Neural cell (in vitro differentiated cells): ENCODE measurements around the gene ZP2. TPM values are rescaled to one million over a fixed set of nuclear protein-coding genes. Genes with fewer than 3 reads are reported as not detected.

Source experiments
- H2AFZ ChIP-seq: fragments of 200-600, 300-800 bp; sonication (generic), shearing (Covaris generic); 2 replicates; pipeline ENCODE4 v1.6.0; 2014; ENCODE audit warnings: low read depth, mild to moderate bottlenecking, antibody characterized with exemption, low read length, moderate library complexity
- H3F3A ChIP-seq: fragments of 200-600 bp; shearing (Covaris generic); 2 replicates; pipeline ENCODE4 v1.6.1; 2016; ENCODE audit warnings: mild to moderate bottlenecking, moderate library complexity, mixed read lengths, antibody characterized with exemption, low read length; ENCODE audit not compliant: insufficient read depth, poor library complexity, severe bottlenecking
- H3K27ac ChIP-seq: fragments of 200-600, 300-800 bp; sonication (generic), shearing (Covaris generic); 2 replicates; pipeline ENCODE4 v1.5.1; 2014; ENCODE audit warnings: mild to moderate bottlenecking, low read length, moderate library complexity
- H3K27me3 ChIP-seq: fragments of 300-800, 200-600 bp; sonication (generic), shearing (Covaris generic); 2 replicates; pipeline ENCODE4 v1.6.0; 2014; ENCODE audit warnings: mild to moderate bottlenecking, low read depth, low read length, moderate library complexity; ENCODE audit not compliant: insufficient read depth
- H3K36me3 ChIP-seq: fragments of 300-800, 200-600 bp; sonication (generic), shearing (Covaris generic); 2 replicates; pipeline ENCODE4 v1.5.1; 2014; ENCODE audit warnings: mild to moderate bottlenecking, antibody characterized with exemption, low read length, moderate library complexity; ENCODE audit not compliant: insufficient read depth
- H3K4me2 ChIP-seq: fragments of 300-800, 200-600 bp; sonication (generic), shearing (Covaris generic); 2 replicates; pipeline ENCODE4 v1.6.0; 2014; ENCODE audit warnings: mild to moderate bottlenecking, low read length
- H3K4me3 ChIP-seq: fragments of 300-800, 200-600 bp; sonication (generic), shearing (Covaris generic); 2 replicates; pipeline ENCODE4 v1.5.1; 2014; ENCODE audit warnings: mild to moderate bottlenecking, low read length, moderate library complexity
- H3K79me2 ChIP-seq: fragments of 200-600 bp; shearing (Covaris generic); replicated peaks from 2 replicates; pipeline ENCODE4 v1.6.0; 2014; ENCODE audit warnings: mild to moderate bottlenecking, low read length, moderate library complexity; ENCODE audit not compliant: insufficient read depth
- H3K9ac ChIP-seq: fragments of 300-800, 200-600 bp; sonication (generic), shearing (Covaris generic); 2 replicates; pipeline ENCODE4 v1.6.1; 2016; ENCODE audit warnings: mild to moderate bottlenecking, low read length, mixed read lengths
- H3K9me2 ChIP-seq: fragments of 200-600 bp; shearing (Covaris generic); 2 replicates; pipeline ENCODE4 v1.6.1; 2016; ENCODE audit warnings: mild to moderate bottlenecking, low read length, mixed read lengths; ENCODE audit not compliant: insufficient read depth
- H3K9me3 ChIP-seq: fragments of 200-600, 300-800 bp; sonication (generic), shearing (Covaris generic); 2 replicates; pipeline ENCODE4 v1.6.1; 2016; ENCODE audit warnings: mild to moderate bottlenecking, mixed run types, low read length, moderate library complexity, mixed read lengths
- H4K20me1 ChIP-seq: fragments of 200-600 bp; shearing (Covaris generic); 2 replicates; pipeline ENCODE4 v1.6.1; 2016; ENCODE audit warnings: mild to moderate bottlenecking, mixed run types; ENCODE audit not compliant: insufficient read depth
- RAD21 ChIP-seq: fragments of 450-650 bp; conservative IDR thresholded peaks from 2 replicates; pipeline ENCODE4 v1.6.1; 2014; ENCODE audit warnings: antibody characterized with exemption, mild to moderate bottlenecking, moderate library complexity
- SMC3 ChIP-seq: fragments of 450-650 bp; conservative IDR thresholded peaks from 2 replicates; pipeline ENCODE4 v1.6.1; 2014; ENCODE audit warnings: antibody characterized with exemption, mild to moderate bottlenecking, moderate library complexity; ENCODE audit not compliant: poor library complexity
- TAF1 ChIP-seq: IDR thresholded peaks from 2 replicates; pipeline ENCODE4 v1.6.1; 2012; ENCODE audit warnings: low read depth
- polyA plus RNA-seq: library from polyadenylated mRNA; depleted of rRNA; stranded (reverse); fragments of >200 nt; gene quantifications from 2 replicates; pipeline ENCODE4 v1.2.3, GENCODE V29; 2014
- TF ChIP-seq, protein P1 (sequence below): IDR thresholded peaks from 2 replicates; pipeline ENCODE4 v1.6.1; 2012; ENCODE audit warnings: borderline replicate concordance
- TF ChIP-seq, protein P2 (sequence below): fragments of 450-650 bp; IDR thresholded peaks from 2 replicates; pipeline ENCODE4 v1.5.1; 2014; ENCODE audit warnings: antibody characterized with exemption, mild to moderate bottlenecking, moderate library complexity; ENCODE audit not compliant: poor library complexity, severe bottlenecking

Gene ZP2
- polyA plus RNA-seq, 1 donor from 2014 or later: not detected

DNA sequence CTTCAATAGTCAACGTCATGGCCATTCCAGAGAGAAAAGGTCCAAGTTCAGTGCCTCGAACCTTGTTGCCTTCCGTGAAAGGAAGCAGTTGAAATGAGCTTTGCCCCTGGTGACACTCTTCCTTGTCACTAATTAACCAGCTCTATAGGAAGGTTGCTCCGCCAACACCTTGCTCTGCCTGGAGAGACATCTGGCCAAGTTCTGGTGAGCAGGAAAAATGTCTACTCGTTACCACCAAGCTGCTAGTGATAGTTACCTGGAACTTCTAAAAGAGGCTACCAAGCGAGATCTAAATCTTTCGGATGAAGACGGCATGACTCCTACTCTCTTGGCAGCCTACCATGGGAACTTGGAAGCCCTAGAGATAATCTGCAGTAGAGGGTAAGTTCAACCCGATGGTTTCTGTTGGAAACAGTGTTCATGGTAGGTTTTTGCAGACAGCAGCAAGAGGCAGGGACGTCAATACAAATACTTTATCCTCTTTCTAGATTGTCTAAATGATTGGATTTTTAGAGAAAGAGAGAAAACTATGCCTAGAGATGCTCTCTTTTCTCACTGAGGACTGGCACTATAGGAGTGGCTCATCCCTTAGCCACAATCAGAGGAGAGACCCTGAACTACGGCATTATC, 22.3 kb upstream of the ZP2 start, which contains the start of gene ANKS4B:
Gene ANKS4B (plus strand): TSS at position 179 of the 630 bp plus-strand sequence. CDS start 39 bp downstream, at position 218.
- Histone ChIP-seq H3K9ac (no peak within 1 kb of the TSS), H3K27ac (no peak within 1 kb of the TSS), H3K4me2 (no peak within 1 kb of the TSS), H3K27me3 (no peaks in the 10 kb centered on the region), H3K79me2 (no peaks in the 10 kb centered on the region), H3K9me3 (no peaks in the 10 kb centered on the region), H3K9me2 (no peaks in the 10 kb centered on the region), H2AFZ (no peak within 1 kb of the TSS), H3F3A (no peaks in the 10 kb centered on the region), H4K20me1 (no peaks in the 10 kb centered on the region), H3K36me3 (no peaks in the 10 kb centered on the region), H3K4me3 (no peak within 1 kb of the TSS)
- TF ChIP-seq, protein P1, sequence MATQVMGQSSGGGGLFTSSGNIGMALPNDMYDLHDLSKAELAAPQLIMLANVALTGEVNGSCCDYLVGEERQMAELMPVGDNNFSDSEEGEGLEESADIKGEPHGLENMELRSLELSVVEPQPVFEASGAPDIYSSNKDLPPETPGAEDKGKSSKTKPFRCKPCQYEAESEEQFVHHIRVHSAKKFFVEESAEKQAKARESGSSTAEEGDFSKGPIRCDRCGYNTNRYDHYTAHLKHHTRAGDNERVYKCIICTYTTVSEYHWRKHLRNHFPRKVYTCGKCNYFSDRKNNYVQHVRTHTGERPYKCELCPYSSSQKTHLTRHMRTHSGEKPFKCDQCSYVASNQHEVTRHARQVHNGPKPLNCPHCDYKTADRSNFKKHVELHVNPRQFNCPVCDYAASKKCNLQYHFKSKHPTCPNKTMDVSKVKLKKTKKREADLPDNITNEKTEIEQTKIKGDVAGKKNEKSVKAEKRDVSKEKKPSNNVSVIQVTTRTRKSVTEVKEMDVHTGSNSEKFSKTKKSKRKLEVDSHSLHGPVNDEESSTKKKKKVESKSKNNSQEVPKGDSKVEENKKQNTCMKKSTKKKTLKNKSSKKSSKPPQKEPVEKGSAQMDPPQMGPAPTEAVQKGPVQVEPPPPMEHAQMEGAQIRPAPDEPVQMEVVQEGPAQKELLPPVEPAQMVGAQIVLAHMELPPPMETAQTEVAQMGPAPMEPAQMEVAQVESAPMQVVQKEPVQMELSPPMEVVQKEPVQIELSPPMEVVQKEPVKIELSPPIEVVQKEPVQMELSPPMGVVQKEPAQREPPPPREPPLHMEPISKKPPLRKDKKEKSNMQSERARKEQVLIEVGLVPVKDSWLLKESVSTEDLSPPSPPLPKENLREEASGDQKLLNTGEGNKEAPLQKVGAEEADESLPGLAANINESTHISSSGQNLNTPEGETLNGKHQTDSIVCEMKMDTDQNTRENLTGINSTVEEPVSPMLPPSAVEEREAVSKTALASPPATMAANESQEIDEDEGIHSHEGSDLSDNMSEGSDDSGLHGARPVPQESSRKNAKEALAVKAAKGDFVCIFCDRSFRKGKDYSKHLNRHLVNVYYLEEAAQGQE: no peak
- TF ChIP-seq TAF1 (no peak), SMC3 (no peak)

DNA sequence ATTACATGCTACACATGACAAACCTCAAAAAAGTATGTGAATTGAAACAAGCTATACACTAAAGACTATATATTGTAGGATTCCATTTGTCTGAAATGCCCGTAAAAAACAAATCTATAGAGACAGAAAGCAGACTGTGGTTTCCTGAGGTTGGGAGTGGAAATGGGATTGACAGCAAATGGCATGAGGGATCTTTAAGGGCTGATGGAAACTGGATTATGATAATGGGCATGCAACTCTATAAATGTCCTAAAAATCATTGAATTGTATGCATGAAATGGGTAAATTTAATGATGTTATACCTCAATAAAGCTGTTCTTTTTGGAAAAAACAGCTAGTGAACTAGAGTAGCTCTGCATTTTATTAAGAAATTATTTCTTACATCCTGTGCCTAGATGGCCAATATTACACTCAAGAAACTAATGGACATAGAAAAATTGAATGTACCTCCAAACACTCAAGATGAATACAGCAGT, 21.7 kb upstream of the ZP2 start:
- Histone ChIP-seq H3K36me3 (no peaks in the 10 kb centered on the region), H3K27ac (no peak overlapping the region), H3K4me3 (no peak overlapping the region), H3K79me2 (no peaks in the 10 kb centered on the region), H2AFZ (no peak overlapping the region), H3K27me3 (no peaks in the 10 kb centered on the region), H3K9ac (no peak overlapping the region), H3K9me3 (no peaks in the 10 kb centered on the region), H4K20me1 (no peaks in the 10 kb centered on the region), H3K9me2 (no peaks in the 10 kb centered on the region), H3K4me2 (no peak overlapping the region), H3F3A (no peaks in the 10 kb centered on the region)
- TF ChIP-seq SMC3: no peak
- no peak for TF ChIP-seq RAD21
- TF ChIP-seq, protein P2, sequence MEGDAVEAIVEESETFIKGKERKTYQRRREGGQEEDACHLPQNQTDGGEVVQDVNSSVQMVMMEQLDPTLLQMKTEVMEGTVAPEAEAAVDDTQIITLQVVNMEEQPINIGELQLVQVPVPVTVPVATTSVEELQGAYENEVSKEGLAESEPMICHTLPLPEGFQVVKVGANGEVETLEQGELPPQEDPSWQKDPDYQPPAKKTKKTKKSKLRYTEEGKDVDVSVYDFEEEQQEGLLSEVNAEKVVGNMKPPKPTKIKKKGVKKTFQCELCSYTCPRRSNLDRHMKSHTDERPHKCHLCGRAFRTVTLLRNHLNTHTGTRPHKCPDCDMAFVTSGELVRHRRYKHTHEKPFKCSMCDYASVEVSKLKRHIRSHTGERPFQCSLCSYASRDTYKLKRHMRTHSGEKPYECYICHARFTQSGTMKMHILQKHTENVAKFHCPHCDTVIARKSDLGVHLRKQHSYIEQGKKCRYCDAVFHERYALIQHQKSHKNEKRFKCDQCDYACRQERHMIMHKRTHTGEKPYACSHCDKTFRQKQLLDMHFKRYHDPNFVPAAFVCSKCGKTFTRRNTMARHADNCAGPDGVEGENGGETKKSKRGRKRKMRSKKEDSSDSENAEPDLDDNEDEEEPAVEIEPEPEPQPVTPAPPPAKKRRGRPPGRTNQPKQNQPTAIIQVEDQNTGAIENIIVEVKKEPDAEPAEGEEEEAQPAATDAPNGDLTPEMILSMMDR: no peak

DNA sequence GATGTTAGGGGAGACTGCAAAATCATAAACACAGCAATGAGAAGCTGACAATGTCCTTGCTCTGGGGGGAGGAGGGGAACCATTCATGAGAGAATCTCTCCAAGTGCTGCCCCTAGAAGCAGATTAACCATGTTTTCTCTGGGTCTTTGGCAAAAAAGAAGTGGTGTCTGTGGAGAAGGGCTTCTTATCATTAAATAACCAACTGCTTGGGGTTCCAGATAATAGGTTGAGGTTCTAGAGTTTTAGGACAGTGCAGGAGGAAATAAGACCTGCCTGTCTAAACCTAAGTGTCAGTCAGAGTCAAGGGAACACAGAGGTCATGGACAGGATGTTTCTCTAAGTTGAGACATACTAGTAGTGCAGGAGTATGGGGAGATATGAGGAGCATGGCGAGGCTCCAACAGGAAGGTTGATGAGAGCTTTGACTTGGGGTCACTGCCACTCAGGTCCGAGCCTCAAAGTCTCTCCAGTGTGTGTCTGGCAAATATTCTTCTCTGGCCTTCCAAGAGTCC, 17.0 kb upstream of the ZP2 start:
- Histone ChIP-seq H3K9me2 (no peaks in the 10 kb centered on the region), H3K27ac (no peak overlapping the region), H3K9ac (no peak overlapping the region), H3K9me3 (no peaks in the 10 kb centered on the region), H3K4me2 (no peak overlapping the region), H3K79me2 (no peaks in the 10 kb centered on the region), H3K36me3 (no peaks in the 10 kb centered on the region), H3K27me3 (no peaks in the 10 kb centered on the region), H3K4me3 (no peak overlapping the region), H3F3A (no peaks in the 10 kb centered on the region), H4K20me1 (no peaks in the 10 kb centered on the region), H2AFZ (no peak overlapping the region)
- TF ChIP-seq, protein P2: no peak
